ENCODE results near the gene ATP7B.

GRCh38 chr13:51937320-51938290 lies 73.6 kb downstream of the ATP7B start:
- TF ChIP-seq ZNF274 (IDR thresholded peaks at IDR 0.05; ENCODE audit: low read depth, low read length) (no peak), SUZ12 (IDR thresholded peaks at IDR 0.05; ENCODE audit: extremely low read depth, insufficient read depth, insufficient read length) (no peak), YY1 (IDR thresholded peaks at IDR 0.05; ENCODE audit: insufficient read depth, insufficient read length) (no peak)

All from NT2/D1 (cell line).